HepG2 (cell line): ENCODE measurements around the gene CTTNBP2NL. TPM values are rescaled to one million over a fixed set of nuclear protein-coding genes. Genes with fewer than 3 reads are reported as not detected.

ENCODE experiments used
- polyA plus RNA-seq, 8 experiments: library from polyadenylated mRNA; depleted of rRNA in 3 of 8; stranded (reverse) in 7 of 8; unstranded in 1 of 8; fragments of >200 nt; fragmentation: Illumina TruSeq in 4 of 8; extraction: Trizol in 4 of 8; gene quantifications; 2 replicates each; pipeline versions ENCODE4 v1.2.1 to v1.2.3, GENCODE V29; 2011 to 2016; ENCODE audit warnings: low read depth in 4 of 8, missing spikeins in 1 of 8, mixed read lengths in 1 of 8; ENCODE audit not compliant: insufficient read depth in 1 of 8
- total RNA-seq, 5 experiments: library from RNA; depleted of rRNA; stranded (reverse); fragments of >200 nt; fragmentation: Illumina TruSeq; extraction: Trizol; gene quantifications; 2 replicates each; pipeline ENCODE4 v1.2.3, GENCODE V29; 2016; ENCODE audit warnings: low read depth in 1 of 5
- TF ChIP-seq, protein P1 (sequence below), 2 experiments: fragments of 450-650 bp in 1 of 2; sonication (generic) in 1 of 2; formaldehyde crosslinking in 1 of 2; IDR thresholded peaks; 2 replicates each; pipeline versions ENCODE4 v1.6.1 to v1.8.0; 2016 to 2022; ENCODE audit warnings: antibody characterized with exemption in 1 of 2, mild to moderate bottlenecking in 1 of 2, missing genetic modification reagents in 1 of 2
- TF ChIP-seq, protein P2 (sequence below): IDR thresholded peaks from 2 replicates; pipeline ENCODE4 v1.6.1; 2016; ENCODE audit warnings: low read depth, missing genetic modification reagents, missing compliant biosample characterization

CTTNBP2NL gene
- total and polyA plus RNA-seq, 2 of the 13 experiments (the other 11 are each of a cell fraction or from before 2014, with no cell fraction given): 2.1 to 4.1 TPM

- TF ChIP-seq, protein P1, sequence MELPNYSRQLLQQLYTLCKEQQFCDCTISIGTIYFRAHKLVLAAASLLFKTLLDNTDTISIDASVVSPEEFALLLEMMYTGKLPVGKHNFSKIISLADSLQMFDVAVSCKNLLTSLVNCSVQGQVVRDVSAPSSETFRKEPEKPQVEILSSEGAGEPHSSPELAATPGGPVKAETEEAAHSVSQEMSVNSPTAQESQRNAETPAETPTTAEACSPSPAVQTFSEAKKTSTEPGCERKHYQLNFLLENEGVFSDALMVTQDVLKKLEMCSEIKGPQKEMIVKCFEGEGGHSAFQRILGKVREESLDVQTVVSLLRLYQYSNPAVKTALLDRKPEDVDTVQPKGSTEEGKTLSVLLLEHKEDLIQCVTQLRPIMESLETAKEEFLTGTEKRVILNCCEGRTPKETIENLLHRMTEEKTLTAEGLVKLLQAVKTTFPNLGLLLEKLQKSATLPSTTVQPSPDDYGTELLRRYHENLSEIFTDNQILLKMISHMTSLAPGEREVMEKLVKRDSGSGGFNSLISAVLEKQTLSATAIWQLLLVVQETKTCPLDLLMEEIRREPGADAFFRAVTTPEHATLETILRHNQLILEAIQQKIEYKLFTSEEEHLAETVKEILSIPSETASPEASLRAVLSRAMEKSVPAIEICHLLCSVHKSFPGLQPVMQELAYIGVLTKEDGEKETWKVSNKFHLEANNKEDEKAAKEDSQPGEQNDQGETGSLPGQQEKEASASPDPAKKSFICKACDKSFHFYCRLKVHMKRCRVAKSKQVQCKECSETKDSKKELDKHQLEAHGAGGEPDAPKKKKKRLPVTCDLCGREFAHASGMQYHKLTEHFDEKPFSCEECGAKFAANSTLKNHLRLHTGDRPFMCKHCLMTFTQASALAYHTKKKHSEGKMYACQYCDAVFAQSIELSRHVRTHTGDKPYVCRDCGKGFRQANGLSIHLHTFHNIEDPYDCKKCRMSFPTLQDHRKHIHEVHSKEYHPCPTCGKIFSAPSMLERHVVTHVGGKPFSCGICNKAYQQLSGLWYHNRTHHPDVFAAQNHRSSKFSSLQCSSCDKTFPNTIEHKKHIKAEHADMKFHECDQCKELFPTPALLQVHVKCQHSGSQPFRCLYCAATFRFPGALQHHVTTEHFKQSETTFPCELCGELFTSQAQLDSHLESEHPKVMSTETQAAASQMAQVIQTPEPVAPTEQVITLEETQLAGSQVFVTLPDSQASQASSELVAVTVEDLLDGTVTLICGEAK (IDR thresholded peaks at IDR 0.05): no peak
- TF ChIP-seq, protein P1 (CRISPR knock-in tag; IDR thresholded peaks at IDR 0.05): no peak
- TF ChIP-seq, protein P2, sequence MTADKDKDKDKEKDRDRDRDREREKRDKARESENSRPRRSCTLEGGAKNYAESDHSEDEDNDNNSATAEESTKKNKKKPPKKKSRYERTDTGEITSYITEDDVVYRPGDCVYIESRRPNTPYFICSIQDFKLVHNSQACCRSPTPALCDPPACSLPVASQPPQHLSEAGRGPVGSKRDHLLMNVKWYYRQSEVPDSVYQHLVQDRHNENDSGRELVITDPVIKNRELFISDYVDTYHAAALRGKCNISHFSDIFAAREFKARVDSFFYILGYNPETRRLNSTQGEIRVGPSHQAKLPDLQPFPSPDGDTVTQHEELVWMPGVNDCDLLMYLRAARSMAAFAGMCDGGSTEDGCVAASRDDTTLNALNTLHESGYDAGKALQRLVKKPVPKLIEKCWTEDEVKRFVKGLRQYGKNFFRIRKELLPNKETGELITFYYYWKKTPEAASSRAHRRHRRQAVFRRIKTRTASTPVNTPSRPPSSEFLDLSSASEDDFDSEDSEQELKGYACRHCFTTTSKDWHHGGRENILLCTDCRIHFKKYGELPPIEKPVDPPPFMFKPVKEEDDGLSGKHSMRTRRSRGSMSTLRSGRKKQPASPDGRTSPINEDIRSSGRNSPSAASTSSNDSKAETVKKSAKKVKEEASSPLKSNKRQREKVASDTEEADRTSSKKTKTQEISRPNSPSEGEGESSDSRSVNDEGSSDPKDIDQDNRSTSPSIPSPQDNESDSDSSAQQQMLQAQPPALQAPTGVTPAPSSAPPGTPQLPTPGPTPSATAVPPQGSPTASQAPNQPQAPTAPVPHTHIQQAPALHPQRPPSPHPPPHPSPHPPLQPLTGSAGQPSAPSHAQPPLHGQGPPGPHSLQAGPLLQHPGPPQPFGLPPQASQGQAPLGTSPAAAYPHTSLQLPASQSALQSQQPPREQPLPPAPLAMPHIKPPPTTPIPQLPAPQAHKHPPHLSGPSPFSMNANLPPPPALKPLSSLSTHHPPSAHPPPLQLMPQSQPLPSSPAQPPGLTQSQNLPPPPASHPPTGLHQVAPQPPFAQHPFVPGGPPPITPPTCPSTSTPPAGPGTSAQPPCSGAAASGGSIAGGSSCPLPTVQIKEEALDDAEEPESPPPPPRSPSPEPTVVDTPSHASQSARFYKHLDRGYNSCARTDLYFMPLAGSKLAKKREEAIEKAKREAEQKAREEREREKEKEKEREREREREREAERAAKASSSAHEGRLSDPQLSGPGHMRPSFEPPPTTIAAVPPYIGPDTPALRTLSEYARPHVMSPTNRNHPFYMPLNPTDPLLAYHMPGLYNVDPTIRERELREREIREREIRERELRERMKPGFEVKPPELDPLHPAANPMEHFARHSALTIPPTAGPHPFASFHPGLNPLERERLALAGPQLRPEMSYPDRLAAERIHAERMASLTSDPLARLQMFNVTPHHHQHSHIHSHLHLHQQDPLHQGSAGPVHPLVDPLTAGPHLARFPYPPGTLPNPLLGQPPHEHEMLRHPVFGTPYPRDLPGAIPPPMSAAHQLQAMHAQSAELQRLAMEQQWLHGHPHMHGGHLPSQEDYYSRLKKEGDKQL (CRISPR knock-in tag): no peak
Observed at GRCh38 chr1:112368198-112368597, 27.8 kb upstream of the CTTNBP2NL start (continued).
